Measurements from ENCODE around the gene C10orf95. TPM values are rescaled to one million over a fixed set of nuclear protein-coding genes. Genes with fewer than 3 reads are reported as not detected.

The C10orf95 gene
- total and polyA plus RNA-seq, 2 experiments from 2014 or later = 0.69 to 1.1 TPM

GRCh38 chr10:102401342-102401654 lies 50.0 kb downstream of the C10orf95 start:
- no peaks in the 10 kb centered on the region; the same call in 2 of the 3 replicates for H3K36me3 Mint-ChIP-seq (ENCODE audit: low read depth)

More at GRCh38 chr10:102401342-102401654, 50.0 kb downstream of the C10orf95 start:
- Histone ChIP-seq H3K27ac (ENCODE audit: low read depth) (no peak overlapping the region), H3F3A (replicated peaks; ENCODE audit: low read depth) (0 out of 2 replicates have a peak, but pooled peaks cover 9% of the 10 kb centered on the region), H3K4me1 (ENCODE audit: insufficient read depth) (peaks cover 3% of the 10 kb centered on the region; the same call in 1 of the 2 replicates), H2AFZ (no peak overlapping the region), H3K36me3 (ENCODE audit: insufficient read depth) (no peaks in the 10 kb centered on the region), H3K4me2 (no peak overlapping the region), H3K4me3 (no peak overlapping the region), H3K9me2 (ENCODE audit: insufficient read depth) (no peaks in the 10 kb centered on the region), H4K20me1 (replicated peaks; ENCODE audit: insufficient read depth) (no peaks in the 10 kb centered on the region; the same call in 1 of the 2 replicates), H3K79me2 (replicated peaks; ENCODE audit: insufficient read depth) (no peaks in the 10 kb centered on the region), H3K27me3 (ENCODE audit: insufficient read depth) (0 out of 2 replicates have a peak, but pooled peaks cover under 1% of the 10 kb centered on the region)
- DNase-seq (ENCODE audit: low spot score) (no peak), ATAC-seq (no peak)
- H3K4me1 Mint-ChIP-seq = peaks cover 8% of the 10 kb centered on the region; the same call in 2 of the 3 replicates
- TF ChIP-seq ETS1 (IDR thresholded peaks at IDR 0.05) (no peak), ZNF462 (CRISPR knock-in tag; IDR thresholded peaks at IDR 0.05) (no peak), JUNB (IDR thresholded peaks at IDR 0.05; ENCODE audit: unreplicated experiment) (no peak), NANOG (IDR thresholded peaks at IDR 0.05; ENCODE audit: borderline replicate concordance) (no peak), EZH2 (IDR thresholded peaks at IDR 0.05; ENCODE audit: low read depth, unreplicated experiment) (no peak), STAT1 (IDR thresholded peaks at IDR 0.05; ENCODE audit: unreplicated experiment) (no peak), REST (IDR thresholded peaks at IDR 0.05; ENCODE audit: unreplicated experiment) (no peak), CTCF (conservative IDR thresholded peaks at IDR 0.05; ENCODE audit: low read depth in 2 of 2) (no peak)
- peaks cover 25% of the 10 kb centered on the region for H3K27me3 Mint-ChIP-seq (ENCODE audit: insufficient read depth, low read depth, poor library complexity)
- no peak overlapping the region for H3K4me3 Mint-ChIP-seq
- no peak overlapping the region for H3K27ac Mint-ChIP-seq
- no peaks in the 10 kb centered on the region for H3K9me3 Mint-ChIP-seq
